Epithelial cell of proximal tubule (primary cell): ENCODE data around the gene LRRC9. TPM values are rescaled to one million over a fixed set of nuclear protein-coding genes. Genes with fewer than 3 reads are reported as not detected.

Experiments
- DNase-seq: peaks from one replicate; pipeline ENCODE4 v3.0.0-alpha.2; 2011; ENCODE audit warnings: low read depth
- H3K4me3 ChIP-seq: 2 replicates; pipeline ENCODE4 v1.5.1; 2011; ENCODE audit warnings: low read depth, mild to moderate bottlenecking, low read length
- total RNA-seq: library from RNA; depleted of rRNA; stranded (reverse); fragments of >200 nt; gene quantifications from 2 replicates; pipeline ENCODE4 v1.2.3, GENCODE V29; 2015
- TF ChIP-seq, protein P1 (sequence below): conservative IDR thresholded peaks from 2 replicates; pipeline ENCODE4 v1.5.1; 2012; ENCODE audit warnings: low read depth, mild to moderate bottlenecking, low read length

LRRC9 gene
- total RNA-seq, 1 donor from 2014 or later: 0.23 TPM

DNA sequence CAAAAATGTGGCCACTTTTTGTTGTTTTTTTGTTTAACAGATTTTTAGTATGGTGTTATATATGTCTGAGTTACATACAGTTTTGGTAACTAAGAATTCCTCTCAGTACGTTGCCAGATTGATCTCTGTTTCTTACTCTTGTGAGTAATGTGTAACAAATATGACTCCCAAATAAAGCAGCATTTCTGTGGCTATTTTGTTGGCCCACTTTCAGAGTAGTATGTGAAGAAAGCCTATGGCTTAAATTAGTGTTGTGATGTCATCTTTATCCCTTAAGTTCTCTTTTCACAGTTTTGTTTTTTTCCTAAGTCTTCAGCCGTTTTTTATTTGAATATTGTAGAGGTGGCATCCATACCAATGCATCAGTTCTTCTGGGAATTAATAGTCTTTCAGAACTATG, 182.4 kb downstream of the LRRC9 start:
- TF ChIP-seq, protein P1, sequence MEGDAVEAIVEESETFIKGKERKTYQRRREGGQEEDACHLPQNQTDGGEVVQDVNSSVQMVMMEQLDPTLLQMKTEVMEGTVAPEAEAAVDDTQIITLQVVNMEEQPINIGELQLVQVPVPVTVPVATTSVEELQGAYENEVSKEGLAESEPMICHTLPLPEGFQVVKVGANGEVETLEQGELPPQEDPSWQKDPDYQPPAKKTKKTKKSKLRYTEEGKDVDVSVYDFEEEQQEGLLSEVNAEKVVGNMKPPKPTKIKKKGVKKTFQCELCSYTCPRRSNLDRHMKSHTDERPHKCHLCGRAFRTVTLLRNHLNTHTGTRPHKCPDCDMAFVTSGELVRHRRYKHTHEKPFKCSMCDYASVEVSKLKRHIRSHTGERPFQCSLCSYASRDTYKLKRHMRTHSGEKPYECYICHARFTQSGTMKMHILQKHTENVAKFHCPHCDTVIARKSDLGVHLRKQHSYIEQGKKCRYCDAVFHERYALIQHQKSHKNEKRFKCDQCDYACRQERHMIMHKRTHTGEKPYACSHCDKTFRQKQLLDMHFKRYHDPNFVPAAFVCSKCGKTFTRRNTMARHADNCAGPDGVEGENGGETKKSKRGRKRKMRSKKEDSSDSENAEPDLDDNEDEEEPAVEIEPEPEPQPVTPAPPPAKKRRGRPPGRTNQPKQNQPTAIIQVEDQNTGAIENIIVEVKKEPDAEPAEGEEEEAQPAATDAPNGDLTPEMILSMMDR: no peak
- H3K4me3 ChIP-seq: no peak overlapping the region
- no peak for DNase-seq

DNA sequence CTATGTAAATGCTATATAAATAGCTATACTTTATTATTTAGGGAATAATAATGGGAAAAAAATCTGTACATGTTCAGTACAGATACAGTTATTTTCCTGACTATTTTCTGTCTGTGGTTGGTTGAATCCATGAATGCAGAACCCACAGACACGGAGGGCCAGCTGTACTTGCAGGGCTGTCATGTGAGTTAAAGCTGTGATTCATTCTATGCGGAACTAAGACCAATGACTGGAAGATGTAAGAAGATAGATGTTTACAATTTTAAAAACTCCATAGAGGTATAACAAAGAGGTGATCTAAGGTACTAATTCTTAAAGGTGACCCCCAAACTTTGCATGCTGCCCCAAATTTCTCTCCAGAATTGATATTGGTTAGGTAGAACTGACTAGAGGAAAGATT, 186.4 kb downstream of the LRRC9 start:
- TF ChIP-seq, protein P1: no peak
- no peak for DNase-seq

DNA sequence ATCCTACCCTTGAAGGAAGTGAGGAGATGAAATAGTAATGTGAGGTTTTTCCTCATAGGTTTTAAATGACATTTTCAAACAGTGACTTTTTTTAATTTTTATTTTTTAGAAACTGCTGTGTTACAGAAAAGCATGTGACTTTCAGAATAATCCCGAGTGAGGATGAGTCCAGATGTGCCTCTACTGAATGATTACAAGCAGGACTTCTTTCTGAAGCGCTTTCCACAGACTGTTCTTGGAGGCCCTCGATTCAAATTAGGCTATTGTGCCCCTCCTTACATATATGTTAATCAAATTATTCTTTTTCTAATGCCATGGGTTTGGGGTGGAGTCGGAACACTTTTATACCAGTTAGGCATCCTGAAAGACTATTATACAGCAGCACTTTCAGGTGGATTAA, 187.5 kb downstream of the LRRC9 start:
- no peak for DNase-seq
- no peak overlapping the region for H3K4me3 ChIP-seq
- TF ChIP-seq, protein P1: no peak

More for the DNA sequence above, 186.4 kb downstream of the LRRC9 start:
- H3K4me3 ChIP-seq: no peak overlapping the region

DNA sequence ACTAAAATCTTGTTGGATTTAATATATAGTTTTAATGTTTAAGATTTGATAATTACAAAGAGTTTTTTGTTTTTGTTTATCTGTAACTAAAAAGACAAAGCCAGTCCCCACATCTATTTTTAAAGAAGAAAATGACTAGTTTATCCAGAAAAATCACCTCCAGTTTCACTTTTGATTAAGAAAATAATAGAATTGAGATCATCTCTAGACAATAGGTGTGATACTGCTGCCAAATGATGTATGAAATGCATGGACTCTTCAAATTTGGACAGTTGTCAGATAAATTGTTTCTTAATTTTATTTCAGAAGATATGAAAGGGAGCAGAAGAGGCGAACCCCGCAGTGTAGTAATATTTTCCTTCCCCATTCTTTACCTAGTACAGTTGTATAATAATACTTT, 191.8 kb downstream of the LRRC9 start:
- no peak for DNase-seq
- no peak overlapping the region for H3K4me3 ChIP-seq
- TF ChIP-seq, protein P1: no peak

Other genes starting within 250 kb of the LRRC9 start
- gene RTN1, start 49.4 kb upstream of the LRRC9 start, total RNA-seq: 0.35 and 0.51 TPM in 2 replicates
- 39.1 and 63.8 TPM in 2 replicates for gene PCNX4, start 171.8 kb downstream of the LRRC9 start, total RNA-seq
- gene DHRS7, start 245.3 kb downstream of the LRRC9 start, total RNA-seq: 57.5 and 89.3 TPM in 2 replicates